GM21423 (cell line): ENCODE data around the gene DECR2.

ENCODE experiments used
- ATAC-seq: cut with Tn5 transposase; IDR thresholded peaks from one replicate; pipeline ENCODE4 v1.9.1; 2021; ENCODE audit warnings: mild to moderate bottlenecking, moderate library complexity; ENCODE audit not compliant: unreplicated experiment

Gene DECR2

DNA sequence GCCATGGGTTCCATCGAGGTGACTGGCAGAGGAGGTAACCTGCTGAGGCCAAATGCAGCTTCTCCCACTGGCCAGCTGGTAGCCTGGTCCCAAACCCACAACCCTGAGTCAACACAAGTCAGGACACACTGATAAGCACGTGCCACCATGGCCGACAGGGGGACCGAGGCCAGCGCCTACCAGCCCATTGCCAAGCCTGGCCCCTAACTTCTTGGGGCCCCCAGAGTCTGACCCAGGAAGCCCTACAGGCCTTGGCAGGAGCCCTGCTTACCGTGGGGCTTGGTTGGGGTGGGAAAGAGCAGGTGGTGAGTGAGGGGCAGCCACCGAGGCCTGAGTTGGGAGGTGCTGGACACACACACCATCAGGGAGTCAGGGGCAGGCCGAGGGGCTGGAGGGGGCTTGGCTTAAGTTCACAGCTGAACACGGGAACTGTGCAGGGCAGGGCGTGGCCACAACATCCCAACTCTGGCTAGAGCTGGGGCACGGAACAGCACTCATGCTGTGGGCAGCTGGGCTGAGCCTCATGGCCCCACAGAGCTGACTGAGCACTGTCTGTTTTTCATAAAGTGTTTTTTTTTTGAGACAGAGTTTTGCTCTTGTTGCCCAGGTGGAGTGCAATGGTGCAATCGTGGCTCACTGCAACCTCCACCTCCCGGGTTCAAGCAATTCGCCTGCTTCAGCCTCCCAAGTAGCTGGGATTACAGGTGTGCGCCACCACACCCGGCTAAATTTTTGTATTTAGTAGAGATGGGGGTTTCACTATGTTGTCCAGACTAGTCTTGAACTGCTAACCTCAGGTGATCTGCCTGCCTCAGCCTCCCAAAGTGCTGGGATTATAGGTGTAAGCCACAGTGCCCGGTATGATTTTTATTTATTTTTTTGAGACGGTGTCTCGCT is 36.8 kb upstream of the DECR2 start:
- ATAC-seq, result no peak

DNA sequence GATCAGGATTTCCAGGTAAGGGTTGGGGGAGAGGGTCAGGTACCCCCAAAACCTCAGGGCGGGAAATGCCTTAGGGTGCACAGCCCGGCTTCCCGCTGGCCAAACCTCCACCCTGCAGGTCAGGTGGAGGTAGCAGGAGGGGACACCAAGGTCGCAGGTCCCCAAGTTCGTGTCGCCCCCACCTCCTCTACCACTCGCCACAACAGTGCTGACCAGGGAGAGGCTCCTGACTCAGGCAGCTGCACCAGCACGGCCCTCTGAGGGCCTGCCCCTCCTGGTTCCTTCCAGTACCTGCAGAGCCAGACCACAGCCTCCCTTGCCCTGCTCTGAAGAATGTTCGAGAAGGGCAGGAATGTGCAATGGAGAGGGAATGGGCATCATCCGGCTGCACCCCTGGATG is 35.2 kb upstream of the DECR2 start:
- no peak for ATAC-seq

DNA sequence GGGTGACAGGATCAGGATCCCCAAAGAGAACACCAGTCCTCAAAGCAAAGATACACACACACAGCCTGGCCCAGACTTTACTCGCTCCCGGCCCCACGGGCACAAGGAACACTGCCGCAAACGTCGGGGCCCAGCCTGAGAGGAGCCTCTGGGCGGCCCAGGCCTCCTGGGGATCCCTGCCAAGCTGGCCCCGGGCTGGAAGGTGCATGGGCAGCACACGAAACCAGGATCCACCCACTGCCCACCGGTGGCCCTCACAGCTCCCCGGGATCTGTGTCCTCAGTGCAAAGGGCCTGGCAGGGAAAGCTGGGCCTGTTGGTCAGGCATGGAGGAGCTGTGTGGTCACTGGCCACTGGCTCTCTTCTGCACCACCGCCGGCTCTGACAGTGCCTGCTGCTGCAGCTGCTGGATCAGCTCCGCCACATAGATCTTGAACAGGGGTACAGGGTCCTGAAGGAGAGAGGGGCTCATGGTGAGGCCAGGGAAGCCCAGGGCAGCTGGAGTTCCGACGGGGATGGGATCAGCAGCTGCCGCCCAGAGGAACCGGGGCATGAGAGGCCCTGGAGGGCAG is 34.3 kb upstream of the DECR2 start:
- no peak for ATAC-seq

DNA sequence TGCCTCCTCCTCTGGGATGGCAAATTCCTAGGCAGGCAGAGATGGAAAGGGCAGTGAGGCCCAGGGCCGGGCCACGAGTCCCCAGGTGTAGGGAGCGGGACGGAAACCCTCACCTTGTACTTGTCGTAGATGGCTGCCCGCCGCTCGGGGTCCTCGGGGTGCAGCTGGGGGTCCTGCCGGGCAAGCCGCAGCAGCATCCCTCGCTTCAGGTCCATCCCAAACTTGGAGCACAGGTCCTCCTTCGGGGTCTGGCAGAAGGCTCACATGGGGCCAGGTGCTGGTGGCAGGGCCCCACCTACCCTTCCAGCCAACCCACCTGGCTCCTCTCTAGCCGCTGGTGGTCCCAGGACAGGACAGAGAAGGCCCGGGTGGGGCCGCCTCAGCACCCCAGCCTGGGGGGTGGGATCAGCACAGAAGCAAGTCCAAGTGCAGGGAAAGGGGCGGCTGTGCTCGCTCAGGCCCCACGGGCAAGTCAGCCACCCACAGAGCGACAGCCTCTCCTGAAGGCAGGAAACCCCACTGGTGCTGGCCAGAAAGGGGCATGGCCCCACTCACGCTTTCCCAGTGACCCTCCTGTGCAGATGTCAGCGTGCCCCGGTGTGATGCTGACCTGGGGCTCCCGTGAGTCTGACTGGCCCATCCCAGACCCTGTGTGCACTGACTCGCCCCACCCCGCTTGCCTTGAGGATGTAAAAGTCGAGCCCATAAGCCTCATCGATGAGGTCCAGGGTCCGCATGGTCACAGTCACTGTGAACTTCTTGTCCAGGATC is 33.1 kb upstream of the DECR2 start:
- ATAC-seq, result no peak

DNA sequence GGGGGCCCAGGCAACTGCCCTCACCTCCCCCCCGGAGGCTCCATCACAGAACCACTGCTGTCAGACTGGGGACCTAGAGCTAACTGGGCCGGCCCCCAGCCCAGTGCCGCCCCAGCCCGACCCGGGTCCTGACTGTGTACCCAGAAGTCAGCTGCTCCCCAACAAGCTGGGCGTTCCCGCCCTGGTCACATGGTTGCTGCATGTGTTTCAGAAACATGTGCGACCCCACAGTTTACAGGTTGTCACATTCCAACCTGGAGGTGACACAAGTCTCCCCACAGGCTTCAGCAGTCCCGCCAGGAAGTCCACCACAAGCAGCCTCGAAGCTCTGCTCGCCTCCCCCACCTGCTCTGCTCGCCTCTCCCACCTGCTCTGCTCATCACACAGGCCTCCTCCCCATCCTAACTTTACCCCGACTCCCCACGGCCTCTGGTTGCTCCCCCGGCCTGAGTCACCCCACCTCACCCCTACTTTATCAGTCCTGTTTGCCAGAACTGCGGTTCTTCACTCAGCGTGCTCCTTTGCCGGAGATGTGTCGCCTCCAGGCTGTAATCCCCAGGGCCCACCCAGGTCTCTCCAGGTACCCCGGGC is 32.3 kb upstream of the DECR2 start:
- no peak for ATAC-seq

DNA sequence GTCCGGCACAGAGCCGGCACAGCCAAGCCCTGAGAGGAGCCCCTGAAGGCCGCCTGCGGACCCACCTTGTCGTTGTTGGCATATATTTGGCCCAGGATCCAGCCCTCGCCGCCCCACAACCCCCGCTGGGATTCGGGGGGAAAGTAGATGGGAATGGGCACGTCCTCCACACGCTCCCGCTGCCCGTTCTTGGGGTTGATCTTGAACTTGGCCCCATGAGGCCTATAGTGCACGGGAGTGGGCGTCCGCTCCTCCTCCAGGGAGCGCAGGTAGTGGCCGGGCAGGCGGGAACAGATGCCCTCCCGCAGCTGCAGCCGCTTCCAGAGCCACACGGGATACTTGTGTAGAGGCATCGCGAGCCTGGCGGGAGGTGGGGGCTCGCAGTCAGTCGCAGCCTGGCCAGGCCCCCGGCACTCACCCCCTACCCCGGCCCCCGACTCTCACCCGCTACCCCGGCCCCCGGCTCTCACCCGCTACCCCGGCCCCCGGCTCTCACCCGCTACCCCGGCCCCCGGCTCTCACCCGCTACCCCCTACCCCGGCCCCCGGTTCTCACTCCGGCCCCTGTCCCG is 31.7 kb upstream of the DECR2 start:
- no peak for ATAC-seq

DNA sequence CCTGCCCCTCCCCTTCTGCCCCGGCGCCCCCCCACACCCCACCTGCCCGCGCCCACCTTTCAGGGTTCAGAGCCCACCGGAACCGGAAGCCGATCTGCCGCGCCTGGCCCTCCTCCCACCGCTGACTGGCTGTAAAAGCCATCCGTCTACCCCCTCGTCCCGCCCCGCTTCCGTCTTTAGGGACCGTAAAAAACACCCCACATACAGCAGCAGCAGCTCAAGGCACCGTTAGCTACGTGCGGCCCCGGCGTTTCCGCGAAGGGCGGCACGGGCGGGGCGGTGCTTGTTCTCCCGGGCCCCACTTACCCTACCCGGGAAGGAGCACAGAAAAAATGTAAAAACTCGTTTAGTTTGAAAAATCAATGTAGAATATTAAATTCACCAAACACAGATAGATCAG is 31.2 kb upstream of the DECR2 start, which contains the start of gene MRPL28:
MRPL28 (minus strand) TSS at position 96 of the 400 bp plus-strand sequence. CDS start 320 bp downstream, outside the sequence.
- ATAC-seq, result peak; percentile 80

DNA sequence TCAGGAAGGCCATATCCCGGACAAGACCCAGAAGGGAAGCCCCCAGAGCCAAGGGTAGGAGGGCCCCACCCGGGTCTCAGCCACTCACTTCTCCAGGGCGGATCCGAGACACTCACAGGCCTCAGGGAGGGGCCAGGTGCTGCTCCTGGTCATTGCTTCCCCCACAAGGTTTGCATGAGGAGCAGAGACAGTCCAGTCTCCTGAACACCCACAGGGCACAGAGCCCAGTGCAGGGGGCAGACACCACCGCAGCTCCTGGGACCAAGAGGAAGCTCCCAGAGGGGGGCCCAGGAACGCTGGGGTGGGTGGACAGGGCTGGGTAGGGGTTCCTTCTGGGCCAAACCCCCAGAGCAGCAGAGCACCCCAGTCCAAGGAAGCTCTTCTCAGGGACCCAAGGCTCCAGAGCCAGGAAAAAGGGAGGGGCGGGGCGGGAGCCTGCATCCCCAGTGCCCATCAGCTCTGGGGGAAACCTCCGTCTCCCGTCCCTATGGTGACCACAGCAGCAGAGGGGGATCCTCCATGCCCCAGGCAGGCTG is 30.6 kb upstream of the DECR2 start:
- ATAC-seq, result no peak

DNA sequence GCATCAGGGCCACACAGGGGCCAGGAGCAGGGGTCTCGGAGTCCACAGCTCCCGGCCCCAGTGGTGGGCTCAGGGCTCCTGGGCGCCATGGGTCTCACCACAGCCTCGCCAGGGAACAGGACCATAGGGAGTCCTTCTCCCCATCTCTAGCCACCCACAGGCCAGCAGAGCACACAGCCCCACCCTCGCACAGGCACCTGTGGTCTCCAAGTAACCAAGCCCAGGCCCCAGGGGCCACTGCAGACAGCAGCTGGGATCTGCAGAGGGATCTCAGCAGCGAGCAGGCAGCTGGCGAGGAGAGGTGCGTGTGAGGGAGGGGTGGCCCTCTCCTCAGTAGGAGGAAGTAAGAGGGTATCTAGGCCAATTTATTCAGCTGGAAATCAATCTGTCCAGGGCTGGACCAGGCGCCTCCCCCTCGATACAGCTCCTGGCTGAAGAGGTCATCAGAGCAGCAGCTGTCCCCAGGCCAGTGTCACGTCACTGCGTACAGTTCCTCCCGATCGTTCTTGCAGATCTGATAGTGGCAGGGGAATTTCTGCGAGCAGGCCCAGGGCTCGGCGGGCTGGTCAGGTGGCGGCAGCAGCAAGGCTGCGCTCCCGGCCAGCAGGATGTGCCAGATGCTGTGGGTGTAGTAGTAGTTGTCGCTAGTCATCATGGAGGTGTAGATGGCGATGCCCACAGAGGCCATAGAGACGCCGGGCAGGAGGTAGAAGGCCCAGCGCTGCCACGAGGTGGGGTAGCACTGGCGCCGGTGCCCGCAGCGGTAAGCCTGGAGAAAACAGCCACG is 30.0 kb upstream of the DECR2 start:
- ATAC-seq, result no peak

DNA sequence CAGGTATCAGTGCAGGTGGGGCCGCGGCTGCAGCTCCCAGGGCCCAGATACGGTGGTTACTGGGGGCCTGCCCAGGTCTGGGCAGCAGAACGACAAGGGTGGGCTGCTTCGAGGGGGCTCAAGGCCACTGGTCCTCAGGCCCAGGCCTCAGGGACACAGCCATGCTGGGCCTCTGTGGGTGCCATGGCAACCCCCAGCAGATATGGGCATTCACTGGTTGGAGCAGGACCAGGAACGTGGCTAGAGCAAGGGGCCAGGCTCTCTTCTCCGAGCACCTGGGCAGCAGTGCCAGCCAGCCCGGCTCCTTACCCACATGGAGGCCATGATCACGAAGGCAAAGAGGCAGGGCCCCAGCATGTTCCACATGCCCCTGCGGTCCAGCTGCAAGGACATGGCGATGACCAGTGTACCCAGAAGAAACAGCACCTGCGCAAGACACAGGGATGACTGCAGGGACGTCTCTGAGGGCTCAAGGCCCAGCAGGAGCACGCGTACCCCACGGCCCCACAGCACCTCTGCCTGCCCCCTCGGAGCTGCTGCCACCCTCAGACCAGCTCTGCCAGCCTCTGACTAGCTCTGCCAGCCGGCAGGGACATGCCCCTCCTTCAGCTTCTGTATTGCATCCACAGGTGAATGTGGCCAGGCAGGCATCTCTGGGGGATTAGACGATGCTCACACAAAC is 29.2 kb upstream of the DECR2 start:
- ATAC-seq, result no peak

DNA sequence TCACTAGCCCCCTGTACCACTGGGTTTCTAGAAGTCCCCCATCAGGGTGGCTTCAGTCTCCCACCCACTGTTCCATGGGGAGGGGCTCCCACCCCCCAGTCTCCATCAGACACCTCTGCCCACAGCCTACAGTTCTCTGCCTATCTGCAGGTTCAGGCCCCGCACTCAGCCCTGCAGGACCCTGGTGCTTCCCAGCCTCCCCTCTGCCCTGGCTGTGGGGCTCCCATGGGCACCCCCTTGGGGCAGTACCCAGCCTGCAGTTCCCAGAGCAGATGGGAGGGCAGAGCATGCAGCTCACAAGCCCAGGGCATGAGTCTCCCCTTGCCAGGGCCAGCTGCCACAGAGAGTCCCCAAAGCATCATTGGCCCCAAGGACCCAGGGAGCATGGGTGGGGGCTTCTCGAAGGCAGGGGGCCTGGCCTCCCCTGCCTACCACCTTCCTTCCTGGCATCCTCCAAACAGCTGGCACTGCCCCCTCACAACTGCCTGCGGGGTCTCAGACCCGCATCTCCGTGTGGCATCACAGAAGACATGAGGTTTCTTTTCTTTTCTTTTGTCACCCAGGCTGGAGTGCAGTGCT is 28.6 kb upstream of the DECR2 start:
- ATAC-seq, result no peak

DNA sequence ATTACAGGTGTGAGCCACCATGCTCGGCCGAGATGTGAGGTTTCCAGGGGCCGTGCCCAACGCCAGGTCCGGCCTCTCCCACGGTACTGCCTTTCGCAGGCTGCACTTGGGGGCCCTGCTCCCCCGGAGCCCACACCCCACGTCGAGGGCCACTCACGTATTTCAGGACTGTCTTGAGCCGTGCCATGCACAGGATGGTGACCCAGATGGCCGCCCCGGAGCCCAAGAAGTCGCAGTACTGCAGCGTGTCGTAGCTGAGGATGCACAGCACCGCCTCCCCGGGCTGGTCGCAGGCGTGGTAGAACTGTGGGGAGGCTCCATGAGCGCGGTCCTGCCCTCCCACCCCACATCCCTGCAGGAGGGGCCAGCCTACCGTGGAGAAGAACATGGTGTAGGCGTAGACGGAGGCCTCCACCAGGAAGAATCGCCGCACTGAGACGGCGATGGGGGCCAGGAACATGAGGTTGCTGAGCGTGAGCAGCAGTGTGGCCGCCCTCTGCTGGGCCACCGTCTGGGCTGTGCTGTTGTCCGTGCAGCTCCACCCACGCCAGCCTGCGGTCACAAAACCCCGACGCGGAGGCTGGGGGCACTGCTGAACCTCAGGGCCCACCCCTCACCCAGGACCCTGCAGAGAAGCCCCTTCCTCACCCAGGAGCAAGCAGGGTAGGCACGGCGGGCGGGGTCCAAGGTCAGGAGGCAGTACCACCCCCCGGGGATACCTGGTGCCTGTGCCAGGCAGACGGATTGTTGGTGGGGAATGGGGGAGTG is 27.7 kb upstream of the DECR2 start:
- ATAC-seq, result no peak

DNA sequence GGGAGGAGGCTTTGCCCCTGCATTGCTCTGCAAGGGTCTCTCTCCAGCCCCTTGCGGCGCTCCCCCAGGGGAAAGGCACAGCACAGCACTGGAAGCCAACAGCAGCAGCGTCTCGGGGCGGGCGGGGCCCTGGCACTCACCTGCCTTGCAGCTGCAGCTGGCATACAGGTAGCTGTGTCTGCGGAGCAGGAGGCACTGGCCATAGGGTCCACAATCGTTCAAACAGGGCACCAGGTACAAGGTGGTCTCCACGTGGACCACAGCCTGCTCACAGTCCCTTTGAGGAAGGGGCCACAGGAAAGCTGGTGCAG is 27.1 kb upstream of the DECR2 start:
- ATAC-seq, result no peak

DNA sequence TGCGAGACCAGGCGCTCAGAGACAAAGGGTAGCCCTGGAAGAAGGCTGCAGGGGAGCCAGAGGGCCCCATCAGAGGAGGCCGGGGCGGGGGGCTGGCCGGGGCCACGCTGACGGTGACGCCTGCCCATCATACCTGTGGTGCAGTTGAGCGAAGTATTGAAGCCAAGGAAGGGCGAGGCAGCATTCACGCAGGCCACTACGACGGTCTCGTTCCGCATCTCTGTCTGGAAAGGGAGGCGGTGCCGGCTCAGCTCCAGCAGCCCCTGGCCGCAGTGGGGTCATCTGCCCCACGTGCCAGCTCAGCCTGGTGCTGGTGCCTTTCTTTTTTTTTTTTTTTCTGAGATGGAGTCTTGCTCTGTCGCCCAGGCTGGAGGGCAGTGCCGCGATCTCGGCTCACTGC is 26.5 kb upstream of the DECR2 start:
- no peak for ATAC-seq

DNA sequence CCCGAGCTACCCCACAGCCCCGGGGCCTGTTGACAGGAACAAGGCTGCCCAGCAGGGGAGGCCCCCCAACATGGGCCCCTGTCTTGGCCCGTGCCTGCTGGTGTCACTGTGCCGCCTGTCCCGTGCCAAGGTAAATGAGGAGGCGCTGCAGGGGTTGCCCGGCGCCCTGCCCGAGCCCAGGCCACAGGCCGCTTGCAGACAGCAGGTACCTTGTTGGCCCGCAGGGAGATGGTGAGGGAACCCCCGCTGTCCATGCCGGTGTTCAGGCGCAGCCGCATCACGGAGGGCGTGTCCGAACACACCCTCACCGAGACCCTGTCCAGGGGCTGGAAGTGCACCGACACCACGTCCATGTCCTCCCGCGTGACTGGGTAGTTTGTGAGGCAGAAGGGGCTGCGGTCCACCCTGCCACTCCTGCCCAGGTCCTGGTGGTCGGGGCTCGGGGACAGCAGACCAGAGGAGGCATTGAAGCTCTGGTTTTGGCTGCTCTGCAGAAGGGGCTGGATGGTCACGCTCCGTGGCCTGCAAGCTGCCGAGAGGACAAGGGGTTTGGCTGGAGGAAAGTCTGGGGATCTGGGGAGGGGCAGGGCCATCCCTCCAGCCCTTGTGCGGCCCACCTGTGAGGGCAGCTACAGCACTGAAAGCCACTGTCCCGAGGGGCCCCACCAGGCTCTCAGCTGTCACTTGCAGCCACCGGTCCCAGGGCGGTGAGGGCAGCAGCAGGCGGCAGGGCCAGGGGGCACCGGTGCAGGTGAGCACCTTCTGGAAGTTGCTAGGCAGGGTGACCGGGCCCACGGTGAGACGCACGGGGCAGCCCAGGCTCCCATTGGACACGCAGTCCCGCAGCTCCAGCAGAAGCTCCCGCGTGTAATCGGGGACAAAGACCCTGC is 25.5 kb upstream of the DECR2 start:
- no peak for ATAC-seq

DNA sequence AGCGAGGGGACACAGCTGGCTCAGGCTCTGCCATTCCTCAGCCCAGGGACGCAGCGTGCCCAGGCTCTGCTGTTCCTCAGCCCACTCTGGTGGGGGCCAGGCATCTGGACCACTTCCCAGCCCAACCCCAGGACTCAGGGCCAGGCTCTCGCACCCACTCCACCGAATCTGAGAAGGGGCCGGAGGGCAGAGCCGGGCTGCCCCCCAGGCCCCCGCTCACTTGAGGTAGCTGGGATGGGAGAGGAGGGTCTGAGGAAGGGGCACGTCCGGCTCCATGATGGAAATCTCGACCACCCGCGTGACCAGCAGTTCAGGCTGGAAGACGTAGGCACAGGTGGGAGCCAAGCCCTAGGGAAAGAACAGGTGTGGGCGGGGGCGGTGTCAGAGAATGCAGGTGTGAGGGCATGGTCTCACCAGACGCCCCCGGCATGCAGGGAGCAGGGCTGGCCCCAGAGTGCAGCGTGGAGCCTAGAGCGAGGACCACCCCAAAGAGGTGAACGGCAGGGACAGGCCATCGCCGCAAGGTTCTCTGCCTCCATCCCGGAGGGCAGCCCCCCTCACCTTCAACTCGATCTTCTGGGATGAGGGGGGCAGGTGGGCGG is 24.8 kb upstream of the DECR2 start:
- ATAC-seq, result no peak

DNA sequence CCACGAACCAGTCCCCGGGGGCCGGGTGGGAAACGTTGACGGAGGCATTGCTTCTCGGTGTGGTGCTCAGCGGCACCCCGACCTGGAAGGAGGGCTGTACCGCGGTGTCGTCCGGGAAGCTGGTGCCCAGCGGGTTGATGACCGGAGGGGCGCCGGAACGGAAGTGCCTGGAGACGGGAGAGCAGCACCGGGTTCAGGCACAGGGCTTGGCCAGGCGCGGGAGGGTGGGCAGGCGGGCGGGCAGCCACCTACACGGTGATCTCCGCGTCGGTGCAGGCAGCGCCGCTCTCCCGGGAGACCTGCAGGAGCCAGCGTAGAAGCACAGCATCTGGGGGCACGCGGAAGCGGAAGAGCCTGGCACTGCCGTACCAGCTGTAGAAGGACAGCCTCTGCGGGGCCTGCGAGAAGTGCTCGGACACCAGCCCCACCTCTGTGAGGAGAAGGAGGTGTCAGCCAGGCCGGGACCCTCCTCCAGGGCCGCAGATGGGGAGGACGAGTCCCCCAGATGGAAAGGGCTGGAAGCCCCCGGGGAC is 24.2 kb upstream of the DECR2 start:
- ATAC-seq, result no peak
